SK-N-SH (cell line): ENCODE results near the gene DAGLA. TPM values are rescaled to one million over a fixed set of nuclear protein-coding genes. Genes with fewer than 3 reads are reported as not detected.
A peak's percentile ranks its signal among the peaks of the same experiment; 100 is the strongest.
"Not testable (repeated sequence)": the region's sequence is repeated elsewhere in the genome, so short reads cannot be mapped to it uniquely, and the experiment has no call there.

Experiments used
- CTCF ChIA-PET: fragments of 300-600, 350-600 bp; formaldehyde crosslinking; extraction: SDS; loops from one replicate; lab custom pipeline; 2021; lab: Yijun Ruan, JAX
- POLR2A ChIA-PET: fragments of 350-600 bp; sonication (Branson Sonifier 250); formaldehyde crosslinking; extraction: SDS; loops from one replicate; lab custom pipeline; 2020; ENCODE audit warnings: antibody characterized with exemption, inconsistent platforms; lab: Yijun Ruan, JAX
- DNase-seq: peaks from one replicate; pipeline ENCODE4 v3.0.0; 2012
- H2AFZ ChIP-seq: fragments of 200-600 bp; sonication (generic); 2 replicates; pipeline ENCODE4 v1.8.1; 2016; ENCODE audit warnings: antibody characterized with exemption, mild to moderate bottlenecking, low read depth
- H3F3A ChIP-seq: fragments of 200-600 bp; sonication (generic); replicated peaks from 2 replicates; pipeline ENCODE3; 2016; ENCODE audit warnings: antibody characterized with exemption, mild to moderate bottlenecking; ENCODE audit not compliant: insufficient read depth
- H3K27ac ChIP-seq, 2 experiments: fragments of 200-500 bp in 1 of 2; fragments of 200-600 bp in 1 of 2; sonication (Bioruptor generic) in 1 of 2; sonication (generic), shearing (Covaris generic) in 1 of 2; 2 replicates each; pipeline versions ENCODE4 v1.5.1 to v1.6.1; 2014 to 2016; ENCODE audit warnings: low read depth in 2 of 2, inconsistent platforms in 1 of 2, low read length in 1 of 2, mild to moderate bottlenecking in 1 of 2, mixed read lengths in 1 of 2
- H3K27me3 ChIP-seq: fragments of 200-600 bp; sonication (generic), shearing (Covaris generic); 2 replicates; pipeline ENCODE4 v1.6.1; 2016; ENCODE audit warnings: mixed run types; ENCODE audit not compliant: insufficient read depth
- H3K36me3 ChIP-seq, 2 experiments: fragments of 200-500 bp in 1 of 2; fragments of 200-600 bp in 1 of 2; sonication (Bioruptor generic) in 1 of 2; sonication (generic) in 1 of 2; replicated peaks in 1 of 2; 2 replicates each; pipeline versions ENCODE3 to v1.5.1; 2014 to 2016; ENCODE audit warnings: low read length in 1 of 2, mild to moderate bottlenecking in 1 of 2; ENCODE audit not compliant: insufficient read depth in 2 of 2, control insufficient read depth in 1 of 2
- H3K4me1 ChIP-seq, 2 experiments: fragments of 200-500 bp in 1 of 2; fragments of 200-600 bp in 1 of 2; sonication (Bioruptor generic) in 1 of 2; sonication (generic), shearing (Covaris generic) in 1 of 2; 2 replicates each; pipeline versions ENCODE4 v1.5.1 to v1.6.1; 2014 to 2016; ENCODE audit warnings: low read depth in 1 of 2, low read length in 1 of 2, mixed run types in 1 of 2; ENCODE audit not compliant: insufficient read depth in 2 of 2, control insufficient read depth in 1 of 2
- H3K4me2 ChIP-seq: fragments of 200-600 bp; sonication (generic), shearing (Covaris generic); 2 replicates; pipeline ENCODE4 v1.6.1; 2017; ENCODE audit warnings: mixed run types
- H3K4me3 ChIP-seq, 2 experiments: fragments of 200-500 bp in 1 of 2; fragments of 200-600 bp in 1 of 2; sonication (Bioruptor generic) in 1 of 2; sonication (generic), shearing (Covaris generic) in 1 of 2; 2 replicates each; pipeline versions ENCODE4 v1.5.1 to v1.8.1; 2014 to 2016; ENCODE audit warnings: low read depth in 2 of 2, inconsistent platforms in 1 of 2, low read length in 1 of 2, mild to moderate bottlenecking in 1 of 2, mixed read lengths in 1 of 2, moderate library complexity in 1 of 2
- H3K79me2 ChIP-seq: fragments of 200-600 bp; sonication (generic); 2 replicates; pipeline ENCODE4 v1.8.1; 2017; ENCODE audit warnings: mild to moderate bottlenecking; ENCODE audit not compliant: insufficient read depth
- H3K9ac ChIP-seq: fragments of 200-600 bp; sonication (generic); 2 replicates; pipeline ENCODE4 v1.6.1; 2017; ENCODE audit warnings: mixed run types
- H3K9me2 ChIP-seq: fragments of 200-600 bp; sonication (generic); 2 replicates; pipeline ENCODE4 v1.6.1; 2017; ENCODE audit warnings: mixed run types
- H3K9me3 ChIP-seq: fragments of 200-600 bp; sonication (generic); 2 replicates; pipeline ENCODE4 v1.6.1; 2017; ENCODE audit warnings: mixed run types, mild to moderate bottlenecking, moderate library complexity
- H4K20me1 ChIP-seq: fragments of 200-600 bp; sonication (generic); 2 replicates; pipeline ENCODE4 v1.6.1; 2017; ENCODE audit warnings: mild to moderate bottlenecking, mixed run types; ENCODE audit not compliant: insufficient read depth
- CHD2 ChIP-seq: fragments of 150-350 bp; IDR thresholded peaks from 2 replicates; pipeline ENCODE4 v1.6.1; 2018; ENCODE audit warnings: low read length; ENCODE audit not compliant: partially characterized antibody
- ELF1 ChIP-seq: IDR thresholded peaks from 2 replicates; pipeline ENCODE4 v1.4.0; 2012
- NFIC ChIP-seq: IDR thresholded peaks from 2 replicates; pipeline ENCODE4 v1.4.0; 2012; ENCODE audit warnings: borderline replicate concordance
- POLR2AphosphoS5 ChIP-seq: IDR thresholded peaks from 2 replicates; pipeline ENCODE4 v1.6.1; 2012; ENCODE audit warnings: low read depth, low read length
- RFX5 ChIP-seq: IDR thresholded peaks from 2 replicates; pipeline ENCODE4 v1.6.1; 2012; ENCODE audit warnings: mild to moderate bottlenecking, improper control_type of control experiment, low read length
- YY1 ChIP-seq: IDR thresholded peaks from 2 replicates; pipeline ENCODE4 v1.4.0; 2012; ENCODE audit warnings: low read depth, mild to moderate bottlenecking
- WGBS: methylation state at CpG from one replicate; pipeline ENCODE4 v1.1.6; 2017; ENCODE audit warnings: low lambda C conversion rate; 5-methylcytosine and 5-hydroxymethylcytosine counted together
- polyA plus RNA-seq, 3 experiments: library from polyadenylated mRNA; depleted of rRNA; stranded (reverse); fragments of >200 nt; gene quantifications; 2 replicates each; pipeline ENCODE4 v1.2.3, GENCODE V29; 2012
- TF ChIP-seq, protein P1 (sequence below): fragments of 150-350 bp; IDR thresholded peaks from 2 replicates; pipeline ENCODE4 v1.6.1; 2016; ENCODE audit warnings: mild to moderate bottlenecking, low read depth, low read length
- TF ChIP-seq, protein P2 (sequence below): fragments of 200-600 bp; sonication (generic); IDR thresholded peaks from 2 replicates; pipeline ENCODE4 v1.6.1; 2017; ENCODE audit warnings: antibody characterized with exemption, mild to moderate bottlenecking, moderate library complexity
- TF ChIP-seq, protein P3 (sequence below): IDR thresholded peaks from 2 replicates; pipeline ENCODE4 v1.4.0; 2012; ENCODE audit warnings: low read depth, borderline replicate concordance

Gene DAGLA
- polyA plus RNA-seq, 1 of the 3 experiments (the other 2 are of a cell fraction): 3.3 TPM

DNA sequence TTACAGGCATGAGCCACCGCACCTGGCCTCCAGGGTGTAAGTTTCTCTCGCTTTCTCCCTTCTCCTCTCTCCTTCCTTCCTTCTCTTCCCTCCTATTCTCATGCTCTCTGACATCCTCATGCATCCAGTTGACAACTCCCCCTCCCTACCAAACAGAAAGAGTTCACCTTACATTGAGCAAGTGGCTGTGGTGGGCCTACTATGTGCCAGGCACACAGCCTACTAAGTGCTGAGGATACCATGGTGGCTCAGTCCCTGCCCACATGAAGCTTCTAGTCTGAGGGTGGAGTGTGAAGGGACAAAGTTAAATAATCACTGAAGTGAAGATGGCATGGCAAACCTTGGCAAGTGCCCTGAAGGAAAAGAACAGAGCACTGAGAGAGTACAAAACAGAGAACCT is 9.6 kb upstream of the DAGLA start (continued):
- TF ChIP-seq, protein P1, sequence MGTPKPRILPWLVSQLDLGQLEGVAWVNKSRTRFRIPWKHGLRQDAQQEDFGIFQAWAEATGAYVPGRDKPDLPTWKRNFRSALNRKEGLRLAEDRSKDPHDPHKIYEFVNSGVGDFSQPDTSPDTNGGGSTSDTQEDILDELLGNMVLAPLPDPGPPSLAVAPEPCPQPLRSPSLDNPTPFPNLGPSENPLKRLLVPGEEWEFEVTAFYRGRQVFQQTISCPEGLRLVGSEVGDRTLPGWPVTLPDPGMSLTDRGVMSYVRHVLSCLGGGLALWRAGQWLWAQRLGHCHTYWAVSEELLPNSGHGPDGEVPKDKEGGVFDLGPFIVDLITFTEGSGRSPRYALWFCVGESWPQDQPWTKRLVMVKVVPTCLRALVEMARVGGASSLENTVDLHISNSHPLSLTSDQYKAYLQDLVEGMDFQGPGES: no peak
- TF ChIP-seq POLR2AphosphoS5: no peak
- no peak for TF ChIP-seq YY1
- TF ChIP-seq NFIC: no peak
- TF ChIP-seq ELF1: no peak

DNA sequence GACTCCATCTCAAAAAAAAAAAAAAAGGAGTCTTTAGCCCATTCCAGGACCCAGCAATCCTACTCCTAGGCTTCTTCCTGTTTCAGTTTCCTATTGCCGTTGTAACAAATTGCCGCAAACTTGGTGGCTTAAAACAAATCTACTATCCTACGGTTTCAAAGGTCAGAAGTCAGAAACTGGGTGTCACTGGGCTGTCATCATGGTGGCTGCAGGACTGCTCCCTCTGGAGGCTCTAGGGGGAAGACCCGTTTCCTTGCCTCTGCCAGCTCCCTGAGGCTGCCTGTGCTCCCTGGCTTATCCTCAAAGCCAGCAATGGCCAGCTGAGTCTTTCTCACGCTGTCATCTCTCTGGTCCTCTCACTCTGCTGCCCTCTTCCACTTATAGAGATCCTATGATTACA is 8.7 kb upstream of the DAGLA start:
- Histone ChIP-seq H3K27me3 (peaks cover 29% of the 10 kb centered on the region), H3K4me2 (no peak overlapping the region), H3K79me2 (no peaks in the 10 kb centered on the region), H3K9me2 (no peaks in the 10 kb centered on the region), H2AFZ (no peak overlapping the region), H4K20me1 (no peaks in the 10 kb centered on the region), H3K9ac (no peak overlapping the region), H3K4me1 (no peaks in the 10 kb centered on the region), H3K4me3 (no peak overlapping the region), H3K36me3 (no peaks in the 10 kb centered on the region), H3K27ac (no peak overlapping the region), H3F3A (no peaks in the 10 kb centered on the region), H3K9me3 (no peaks in the 10 kb centered on the region)
- ChIA-PET CTCF (interaction anchor here (0.6 to 2.0 kb wide), 13 partner anchors 11 to 117 kb away, joined by 3 to 8 read pairs (median 3); no protein-coding TSS in a partner anchor), POLR2A (no interaction called here)
- no peak for TF ChIP-seq CHD2
- TF ChIP-seq, protein P2, sequence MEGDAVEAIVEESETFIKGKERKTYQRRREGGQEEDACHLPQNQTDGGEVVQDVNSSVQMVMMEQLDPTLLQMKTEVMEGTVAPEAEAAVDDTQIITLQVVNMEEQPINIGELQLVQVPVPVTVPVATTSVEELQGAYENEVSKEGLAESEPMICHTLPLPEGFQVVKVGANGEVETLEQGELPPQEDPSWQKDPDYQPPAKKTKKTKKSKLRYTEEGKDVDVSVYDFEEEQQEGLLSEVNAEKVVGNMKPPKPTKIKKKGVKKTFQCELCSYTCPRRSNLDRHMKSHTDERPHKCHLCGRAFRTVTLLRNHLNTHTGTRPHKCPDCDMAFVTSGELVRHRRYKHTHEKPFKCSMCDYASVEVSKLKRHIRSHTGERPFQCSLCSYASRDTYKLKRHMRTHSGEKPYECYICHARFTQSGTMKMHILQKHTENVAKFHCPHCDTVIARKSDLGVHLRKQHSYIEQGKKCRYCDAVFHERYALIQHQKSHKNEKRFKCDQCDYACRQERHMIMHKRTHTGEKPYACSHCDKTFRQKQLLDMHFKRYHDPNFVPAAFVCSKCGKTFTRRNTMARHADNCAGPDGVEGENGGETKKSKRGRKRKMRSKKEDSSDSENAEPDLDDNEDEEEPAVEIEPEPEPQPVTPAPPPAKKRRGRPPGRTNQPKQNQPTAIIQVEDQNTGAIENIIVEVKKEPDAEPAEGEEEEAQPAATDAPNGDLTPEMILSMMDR: peak; percentile 43
- TF ChIP-seq RFX5: no peak
- no peak for TF ChIP-seq ELF1
- TF ChIP-seq, protein P3, sequence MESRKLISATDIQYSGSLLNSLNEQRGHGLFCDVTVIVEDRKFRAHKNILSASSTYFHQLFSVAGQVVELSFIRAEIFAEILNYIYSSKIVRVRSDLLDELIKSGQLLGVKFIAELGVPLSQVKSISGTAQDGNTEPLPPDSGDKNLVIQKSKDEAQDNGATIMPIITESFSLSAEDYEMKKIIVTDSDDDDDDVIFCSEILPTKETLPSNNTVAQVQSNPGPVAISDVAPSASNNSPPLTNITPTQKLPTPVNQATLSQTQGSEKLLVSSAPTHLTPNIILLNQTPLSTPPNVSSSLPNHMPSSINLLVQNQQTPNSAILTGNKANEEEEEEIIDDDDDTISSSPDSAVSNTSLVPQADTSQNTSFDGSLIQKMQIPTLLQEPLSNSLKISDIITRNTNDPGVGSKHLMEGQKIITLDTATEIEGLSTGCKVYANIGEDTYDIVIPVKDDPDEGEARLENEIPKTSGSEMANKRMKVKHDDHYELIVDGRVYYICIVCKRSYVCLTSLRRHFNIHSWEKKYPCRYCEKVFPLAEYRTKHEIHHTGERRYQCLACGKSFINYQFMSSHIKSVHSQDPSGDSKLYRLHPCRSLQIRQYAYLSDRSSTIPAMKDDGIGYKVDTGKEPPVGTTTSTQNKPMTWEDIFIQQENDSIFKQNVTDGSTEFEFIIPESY: no peak
- DNase-seq: no peak
- 65% methylated on average over 5 of the region's 5 CpGs for WGBS

DNA sequence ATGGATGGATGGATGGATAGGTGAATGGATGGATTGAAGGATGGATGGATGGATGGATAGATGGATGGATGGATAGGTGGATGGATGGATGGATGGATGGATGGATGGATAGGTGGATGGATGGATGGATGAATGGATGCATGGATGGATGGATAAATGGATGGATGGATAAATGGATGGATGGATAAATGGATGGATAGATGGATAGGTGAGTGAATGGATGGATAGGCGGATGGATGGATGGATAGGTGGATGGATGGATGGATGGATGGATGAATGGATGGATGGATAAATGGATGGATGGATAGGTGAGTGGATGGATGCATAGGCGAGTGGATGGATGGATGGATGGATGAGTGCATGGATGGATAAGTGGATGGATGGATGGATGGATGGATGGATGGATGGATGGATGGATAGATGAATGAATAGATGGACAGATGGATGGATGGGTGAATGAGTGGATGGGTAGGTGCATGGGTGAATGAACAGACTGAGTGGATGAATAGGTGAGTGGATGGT is 6.2 kb upstream of the DAGLA start:
- H3F3A ChIP-seq, H3K9me2 ChIP-seq, H3K9me3 ChIP-seq, H3K4me2 ChIP-seq, DNase-seq, H3K27ac ChIP-seq, H3K4me1 ChIP-seq, H3K4me3 ChIP-seq, H3K79me2 ChIP-seq, H3K36me3 ChIP-seq, POLR2A ChIA-PET, H3K9ac ChIP-seq, H4K20me1 ChIP-seq, H2AFZ ChIP-seq: not testable (repeated sequence)
- CTCF ChIA-PET: interaction anchor here (1.6 to 5.5 kb wide), 3 partner anchors 44 to 433 kb away, joined by 4 to 53 read pairs (median 5); no protein-coding TSS in a partner anchor
- 18% methylated on average over 2 of the region's 2 CpGs for WGBS
- H3K27me3 ChIP-seq: peaks cover 27% of the 10 kb centered on the region; the same call in 1 of the 2 replicates
